ENCODE results near the gene HMGB4. TPM values are rescaled to one million over a fixed set of nuclear protein-coding genes. Genes with fewer than 3 reads are reported as not detected.
A peak's percentile ranks its signal among the peaks of the same experiment; 100 is the strongest.

The HMGB4 gene
- total and polyA plus RNA-seq, 8 donors, result not detected

DNA sequence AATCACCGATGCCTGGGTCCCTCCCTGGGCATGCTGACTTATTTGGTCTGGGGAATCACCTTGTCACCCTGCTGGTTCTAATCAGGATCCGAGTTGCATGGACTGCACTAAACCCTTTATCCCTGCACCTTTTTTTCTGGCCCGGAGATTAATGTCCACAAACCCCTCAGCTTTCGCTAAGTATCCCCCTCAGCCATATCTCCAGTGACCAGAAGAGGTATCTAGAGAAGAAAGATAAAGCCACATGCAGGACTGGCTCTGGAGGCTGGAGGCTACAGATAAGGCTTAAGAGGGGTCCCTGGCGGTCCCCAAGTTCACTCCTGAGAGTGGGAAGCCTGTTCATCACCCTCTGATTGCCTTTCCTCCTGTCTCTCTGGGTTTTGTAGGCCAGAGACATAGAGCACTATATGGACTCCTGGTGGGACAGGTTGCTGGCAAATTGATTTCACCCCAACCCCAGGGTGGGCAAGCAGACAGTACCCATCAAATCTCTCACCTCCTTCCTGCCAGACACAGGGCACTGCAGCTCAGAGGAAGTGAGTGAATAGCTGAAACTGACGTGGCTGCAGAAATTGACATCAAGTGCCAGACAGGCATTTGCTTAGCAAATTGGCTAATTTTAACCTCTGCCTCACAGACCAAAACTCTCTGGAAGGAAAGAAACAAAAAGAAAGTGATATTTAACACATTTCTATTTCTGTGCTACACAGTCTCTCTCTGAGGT lies 38.8 kb downstream of the HMGB4 start:
- no peaks in the 10 kb centered on the region for H3K36me3 ChIP-seq
- DNase-seq (no peak), ATAC-seq (peak; percentile 72)
- no peak overlapping the region for H3K4me3 ChIP-seq
- H3K4me1 ChIP-seq, result no peaks in the 10 kb centered on the region
- TF ChIP-seq, protein P1, sequence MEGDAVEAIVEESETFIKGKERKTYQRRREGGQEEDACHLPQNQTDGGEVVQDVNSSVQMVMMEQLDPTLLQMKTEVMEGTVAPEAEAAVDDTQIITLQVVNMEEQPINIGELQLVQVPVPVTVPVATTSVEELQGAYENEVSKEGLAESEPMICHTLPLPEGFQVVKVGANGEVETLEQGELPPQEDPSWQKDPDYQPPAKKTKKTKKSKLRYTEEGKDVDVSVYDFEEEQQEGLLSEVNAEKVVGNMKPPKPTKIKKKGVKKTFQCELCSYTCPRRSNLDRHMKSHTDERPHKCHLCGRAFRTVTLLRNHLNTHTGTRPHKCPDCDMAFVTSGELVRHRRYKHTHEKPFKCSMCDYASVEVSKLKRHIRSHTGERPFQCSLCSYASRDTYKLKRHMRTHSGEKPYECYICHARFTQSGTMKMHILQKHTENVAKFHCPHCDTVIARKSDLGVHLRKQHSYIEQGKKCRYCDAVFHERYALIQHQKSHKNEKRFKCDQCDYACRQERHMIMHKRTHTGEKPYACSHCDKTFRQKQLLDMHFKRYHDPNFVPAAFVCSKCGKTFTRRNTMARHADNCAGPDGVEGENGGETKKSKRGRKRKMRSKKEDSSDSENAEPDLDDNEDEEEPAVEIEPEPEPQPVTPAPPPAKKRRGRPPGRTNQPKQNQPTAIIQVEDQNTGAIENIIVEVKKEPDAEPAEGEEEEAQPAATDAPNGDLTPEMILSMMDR (IDR thresholded peaks at IDR 0.05), result no peak
- H3K27me3 ChIP-seq, result peaks cover 0 to 10% of the 10 kb centered on the region in 2 donors
- intact Hi-C loops (cut with DNase I), result no loop called here
- H3K27ac ChIP-seq, result no peak overlapping the region
- no peaks in the 10 kb centered on the region for H3K9me3 ChIP-seq

DNA sequence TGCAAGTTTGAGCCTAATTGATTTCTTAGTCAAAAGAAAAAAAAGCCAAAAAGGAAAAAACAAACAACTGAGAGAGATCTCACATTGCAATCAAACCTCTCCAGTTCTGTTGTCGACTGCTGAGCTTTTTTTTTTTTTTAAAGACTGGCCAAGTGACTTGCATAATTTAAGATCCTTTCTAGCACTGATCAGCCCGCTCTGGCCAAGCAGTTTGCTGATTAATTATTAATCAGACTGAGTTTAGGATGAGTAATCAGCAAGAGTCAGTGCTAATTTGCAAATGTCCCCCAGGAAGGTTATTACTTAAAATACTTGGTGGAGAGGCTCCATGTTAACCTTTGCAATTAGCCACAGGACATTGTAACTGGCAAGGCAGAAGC lies 39.3 kb downstream of the HMGB4 start:
- intact Hi-C loops (cut with DNase I), result no loop called here
- ATAC-seq (peak; percentile 81), DNase-seq (no peak)
- TF ChIP-seq, protein P1 (IDR thresholded peaks at IDR 0.05), result no peak
- peaks cover 0 to 10% of the 10 kb centered on the region in 2 donors for H3K27me3 ChIP-seq
- no peaks in the 10 kb centered on the region for H3K4me1 ChIP-seq
- H3K36me3 ChIP-seq, result no peaks in the 10 kb centered on the region
- no peak overlapping the region for H3K4me3 ChIP-seq
- no peak overlapping the region for H3K27ac ChIP-seq
- H3K9me3 ChIP-seq, result no peaks in the 10 kb centered on the region

DNA sequence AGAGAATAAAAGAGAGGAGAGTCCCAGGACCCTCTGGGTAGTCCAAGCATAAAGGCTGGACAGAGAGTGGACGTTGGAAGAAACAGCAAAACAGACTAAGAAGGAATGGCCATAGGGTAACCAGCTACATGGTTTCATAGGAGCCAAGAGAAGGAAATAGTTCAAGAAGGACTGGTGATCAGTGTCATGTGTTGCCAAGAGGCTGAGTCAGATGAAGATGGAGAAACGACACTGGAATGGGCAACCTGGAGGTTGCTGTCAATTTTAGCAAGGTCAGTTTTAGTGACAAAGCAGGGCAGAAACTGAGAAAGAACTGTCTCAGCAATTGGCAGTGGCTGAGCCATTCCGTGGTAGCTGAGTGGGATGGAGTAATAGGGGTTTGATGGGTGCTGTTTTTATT lies 41.4 kb downstream of the HMGB4 start:
- H3K4me1 ChIP-seq, result no peaks in the 10 kb centered on the region
- DNase-seq, result no peak
- H3K9me3 ChIP-seq, result no peaks in the 10 kb centered on the region
- ATAC-seq, result no peak
- TF ChIP-seq, protein P1 (IDR thresholded peaks at IDR 0.05), result no peak
- intact Hi-C loops (cut with DNase I), result no loop called here
- H3K27me3 ChIP-seq, result peaks cover 0 to 10% of the 10 kb centered on the region in 2 donors
- no peak overlapping the region for H3K27ac ChIP-seq
- no peak overlapping the region for H3K4me3 ChIP-seq
- no peaks in the 10 kb centered on the region for H3K36me3 ChIP-seq

DNA sequence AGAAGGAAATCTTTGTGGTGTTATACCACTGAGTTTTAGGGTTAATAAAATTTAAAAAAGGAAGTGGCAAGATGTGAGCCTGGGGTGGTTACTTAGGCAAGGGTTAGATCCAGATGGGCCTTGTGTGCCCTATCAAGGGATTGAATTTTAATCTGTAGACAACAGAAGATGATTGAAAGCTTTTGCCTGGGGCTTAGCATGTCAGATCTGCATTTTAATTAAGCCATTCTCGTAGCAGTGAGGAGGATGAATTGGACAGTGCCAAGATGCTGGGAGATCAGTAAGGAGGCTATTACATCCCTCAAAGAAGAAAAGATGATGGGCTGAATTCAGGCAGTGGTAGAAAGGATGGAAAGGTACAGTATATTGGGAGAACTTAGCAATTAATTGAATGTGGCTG lies 42.3 kb downstream of the HMGB4 start:
- Histone ChIP-seq H3K4me3 (no peak overlapping the region), H3K4me1 (no peaks in the 10 kb centered on the region), H3K36me3 (no peaks in the 10 kb centered on the region), H3K9me3 (no peaks in the 10 kb centered on the region), H3K27ac (no peak overlapping the region), H3K27me3 (peaks cover 0 to 10% of the 10 kb centered on the region in 2 donors)
- no peak for DNase-seq
- TF ChIP-seq, protein P1 (IDR thresholded peaks at IDR 0.05), result no peak
- intact Hi-C loops (cut with DNase I), result no loop called here
- ATAC-seq, result no peak

DNA sequence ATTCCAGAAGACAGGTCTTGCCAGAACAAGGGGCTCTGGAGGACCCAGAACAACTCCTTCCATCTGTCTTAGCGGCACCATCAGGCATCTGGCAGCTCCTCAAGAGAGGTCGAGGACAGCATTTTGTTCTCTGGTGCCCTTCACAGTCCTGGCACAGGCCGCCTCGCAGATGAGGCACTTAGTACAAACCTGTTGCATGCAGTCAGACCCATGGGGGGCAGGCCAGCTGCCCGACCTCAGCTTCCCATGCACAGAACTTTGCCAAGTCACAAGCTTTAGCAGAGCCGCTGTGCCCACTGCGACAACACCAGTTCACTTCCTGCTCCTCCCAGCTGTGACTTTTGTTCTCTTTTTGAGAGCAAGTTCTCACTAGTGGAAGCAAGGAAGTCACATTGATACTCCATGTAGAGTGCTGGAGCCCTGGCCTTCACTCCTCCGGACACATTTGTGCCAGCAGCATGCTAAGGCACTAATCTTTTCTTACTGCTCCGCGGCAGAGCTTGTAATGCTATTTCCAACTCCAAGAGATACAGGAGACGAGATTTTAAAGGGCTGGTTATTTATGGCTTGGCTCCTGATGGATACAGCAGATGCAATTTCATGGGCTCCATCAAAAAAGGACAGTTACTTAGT lies 44.6 kb downstream of the HMGB4 start:
- no peaks in the 10 kb centered on the region for H3K36me3 ChIP-seq
- TF ChIP-seq, protein P1 (IDR thresholded peaks at IDR 0.05), result no peak
- peaks cover 0 to 5% of the 10 kb centered on the region in 2 donors for H3K27me3 ChIP-seq
- no peaks in the 10 kb centered on the region for H3K4me1 ChIP-seq
- H3K27ac ChIP-seq, result no peak overlapping the region
- H3K9me3 ChIP-seq, result no peaks in the 10 kb centered on the region
- DNase-seq, result no peak
- H3K4me3 ChIP-seq, result no peak overlapping the region
- intact Hi-C loops (cut with DNase I), result no loop called here
- ATAC-seq, result no peak
